Uterus (tissue), 4 donors: ENCODE results near the gene PLEKHD1. TPM values are rescaled to one million over a fixed set of nuclear protein-coding genes. Genes with fewer than 3 reads are reported as not detected.

Experiments
- DNase-seq, 2 donors: peaks; one replicate each; pipeline ENCODE4 v3.0.0-alpha.2; 2019 to 2020
- H3K27ac ChIP-seq, 2 donors: fragments of 200-600 bp; sonication (generic); 1 replicate in 1 of 2; 2 replicates in 1 of 2; pipeline ENCODE4 v1.5.1; 2016 to 2018
- H3K27me3 ChIP-seq, 2 donors: fragments of 200-600 bp; sonication (generic); one replicate each; pipeline ENCODE4 v1.5.1; 2018 to 2019; ENCODE audit warnings: control low read depth in 1 of 2
- H3K36me3 ChIP-seq, 2 donors: fragments of 200-600 bp; sonication (generic); one replicate each; pipeline ENCODE4 v1.5.1; 2019; ENCODE audit warnings: control low read depth in 1 of 2
- H3K4me1 ChIP-seq, 2 donors: fragments of 200-600 bp; sonication (generic); one replicate each; pipeline ENCODE4 v1.5.1; 2018 to 2019; ENCODE audit warnings: control low read depth in 1 of 2
- H3K4me3 ChIP-seq, 2 donors: fragments of 200-600 bp; sonication (generic); 1 replicate in 1 of 2; 2 replicates in 1 of 2; pipeline ENCODE4 v1.5.1; 2018 to 2019; ENCODE audit warnings: mild to moderate bottlenecking in 1 of 2
- H3K9me3 ChIP-seq, 2 donors: fragments of 200-600 bp; sonication (generic); one replicate each; pipeline ENCODE4 v1.5.1; 2019; ENCODE audit warnings: control low read depth in 1 of 2
- POLR2A ChIP-seq, 2 donors: fragments of 450-650 bp; IDR thresholded peaks; one replicate each; pipeline ENCODE4 v1.6.1; 2016; ENCODE audit warnings: antibody characterized with exemption in 2 of 2, mild to moderate bottlenecking in 1 of 2, moderate library complexity in 1 of 2
- intact Hi-C: fragments of 100-400 bp; cut with DNase I; formaldehyde crosslinking; loops from one replicate; pipeline ENCODE4 v1.15.1; 2023; ENCODE audit warnings: low total_unique reads
- total RNA-seq, 4 donors: library from RNA; depleted of rRNA in 3 of 4; stranded (reverse); fragments of >200 nt in 3 of 4; gene quantifications; one replicate each; pipeline versions ENCODE4 v1.1.0 to v1.2.4, GENCODE V29; 2014 to 2023
- TF ChIP-seq, protein P1 (sequence below), 4 experiments: fragments of 200-600 bp in 2 of 4; fragments of 450-650 bp in 2 of 4; sonication (generic) in 2 of 4; IDR thresholded peaks; one replicate each; pipeline ENCODE4 v1.5.1; 2016 to 2019; ENCODE audit warnings: antibody characterized with exemption in 4 of 4, mild to moderate bottlenecking in 2 of 4, moderate library complexity in 1 of 4
- donor health status: DM: yes; HTN: yes; CAD: no.

Gene PLEKHD1
- under 1 TPM in 2 of 4 donors, not detected in 2; 0.24 to 0.76 TPM for total RNA-seq

DNA sequence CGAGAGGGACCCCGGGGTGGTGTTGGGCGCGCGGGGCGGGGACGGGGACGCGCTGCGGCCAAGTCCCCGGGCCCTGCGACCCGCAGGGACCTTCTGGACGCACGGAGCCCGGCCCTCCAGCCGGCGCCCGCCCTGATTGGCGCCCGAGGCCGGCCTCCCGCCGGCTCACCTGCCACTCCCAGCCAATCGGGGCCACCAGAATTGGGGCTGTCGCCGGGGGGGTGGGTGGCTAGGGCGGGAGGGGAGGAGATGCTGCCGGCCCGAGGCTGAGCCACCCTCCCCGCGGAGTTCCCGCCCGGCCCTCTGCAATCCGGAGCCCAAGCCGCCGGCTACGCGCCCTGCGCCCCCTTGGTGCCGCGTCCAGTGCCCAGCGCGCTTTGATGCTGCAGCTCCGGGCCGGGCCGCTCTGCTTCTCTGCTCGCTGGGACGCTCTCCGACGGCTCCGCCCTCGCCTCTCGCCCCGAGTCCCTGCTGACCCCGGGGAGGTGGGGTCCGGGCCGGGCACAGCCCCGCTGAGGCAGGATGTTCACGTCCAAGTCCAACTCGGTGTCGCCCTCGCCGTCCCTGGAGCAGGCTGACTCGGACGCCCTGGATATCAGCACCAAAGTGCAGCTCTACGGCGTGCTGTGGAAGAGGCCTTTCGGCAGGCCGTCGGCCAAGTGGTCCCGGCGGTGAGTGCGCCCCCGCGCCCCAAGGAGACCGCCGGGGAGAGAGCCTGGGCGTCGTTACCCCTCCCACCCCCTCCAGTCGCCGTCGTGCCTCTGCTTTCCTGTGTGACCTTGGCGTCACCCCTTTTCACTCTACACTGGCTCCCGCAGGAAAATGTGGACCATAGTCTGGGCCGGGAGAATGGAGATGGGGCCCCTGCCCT lies at the start of gene PLEKHD1:
PLEKHD1 (plus strand) TSS at position 285 of the 871 bp plus-strand sequence; CDS start at position 523, 238 bp downstream.
- Histone ChIP-seq H3K4me1 (peaks cover 0 to 16% of the 10 kb centered on the region in 2 donors), H3K36me3 (no peaks in the 10 kb centered on the region), H3K9me3 (no peaks in the 10 kb centered on the region), H3K27me3 (peaks cover 0 to 12% of the 10 kb centered on the region in 2 donors), H3K4me3 (no peak within 1 kb of the TSS), H3K27ac (no peak within 1 kb of the TSS)
- DNase-seq = no peak
- intact Hi-C loops = no loop called here
- TF ChIP-seq, protein P1, sequence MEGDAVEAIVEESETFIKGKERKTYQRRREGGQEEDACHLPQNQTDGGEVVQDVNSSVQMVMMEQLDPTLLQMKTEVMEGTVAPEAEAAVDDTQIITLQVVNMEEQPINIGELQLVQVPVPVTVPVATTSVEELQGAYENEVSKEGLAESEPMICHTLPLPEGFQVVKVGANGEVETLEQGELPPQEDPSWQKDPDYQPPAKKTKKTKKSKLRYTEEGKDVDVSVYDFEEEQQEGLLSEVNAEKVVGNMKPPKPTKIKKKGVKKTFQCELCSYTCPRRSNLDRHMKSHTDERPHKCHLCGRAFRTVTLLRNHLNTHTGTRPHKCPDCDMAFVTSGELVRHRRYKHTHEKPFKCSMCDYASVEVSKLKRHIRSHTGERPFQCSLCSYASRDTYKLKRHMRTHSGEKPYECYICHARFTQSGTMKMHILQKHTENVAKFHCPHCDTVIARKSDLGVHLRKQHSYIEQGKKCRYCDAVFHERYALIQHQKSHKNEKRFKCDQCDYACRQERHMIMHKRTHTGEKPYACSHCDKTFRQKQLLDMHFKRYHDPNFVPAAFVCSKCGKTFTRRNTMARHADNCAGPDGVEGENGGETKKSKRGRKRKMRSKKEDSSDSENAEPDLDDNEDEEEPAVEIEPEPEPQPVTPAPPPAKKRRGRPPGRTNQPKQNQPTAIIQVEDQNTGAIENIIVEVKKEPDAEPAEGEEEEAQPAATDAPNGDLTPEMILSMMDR (IDR thresholded peaks at IDR 0.05) = no peak
- TF ChIP-seq POLR2A (IDR thresholded peaks at IDR 0.05) = no peak

DNA sequence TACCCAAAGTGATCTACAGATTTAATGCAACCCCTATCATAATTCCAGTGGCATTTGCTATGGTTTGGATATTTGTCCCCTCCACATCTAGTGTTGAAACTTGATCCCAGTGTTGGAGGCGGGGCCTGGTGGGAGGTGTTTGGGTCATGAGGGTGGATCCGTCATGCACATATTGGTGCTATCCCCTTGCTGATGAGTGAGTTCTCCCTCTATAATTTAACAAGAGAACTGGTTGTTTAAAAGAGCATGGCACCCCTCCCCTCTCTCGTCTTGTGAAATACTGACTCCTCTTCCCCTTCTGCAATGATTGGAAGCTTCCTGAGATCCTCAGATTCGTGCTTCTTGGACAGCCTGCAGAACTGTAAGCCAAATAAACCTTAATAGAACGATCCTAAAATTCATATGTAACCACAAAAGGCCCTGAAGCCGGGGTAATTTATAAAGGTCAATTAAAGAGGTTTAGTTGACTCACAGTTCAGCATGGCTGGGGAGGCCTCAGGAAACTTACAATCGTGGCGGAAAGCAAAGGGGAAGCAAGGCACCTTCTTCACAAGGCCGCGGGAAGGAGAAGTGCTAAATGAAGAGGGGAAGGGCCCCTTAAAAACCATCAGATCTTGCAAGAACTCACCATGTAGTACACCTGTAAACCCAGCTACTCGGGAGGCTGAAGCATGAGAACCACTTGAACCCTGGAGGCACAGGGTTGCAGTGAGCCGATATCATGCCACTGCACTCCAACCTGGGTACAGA lies 44.8 kb upstream of the PLEKHD1 start:
- no peaks in the 10 kb centered on the region for H3K36me3 ChIP-seq
- intact Hi-C loops = no loop called here
- no peak for DNase-seq
- TF ChIP-seq, protein P1 (IDR thresholded peaks at IDR 0.05) = no peak
- no peak for TF ChIP-seq POLR2A (IDR thresholded peaks at IDR 0.05)
- no peak overlapping the region for H3K27ac ChIP-seq
- H3K4me1 ChIP-seq = no peaks in the 10 kb centered on the region
- H3K4me3 ChIP-seq = no peak overlapping the region
- H3K9me3 ChIP-seq = no peaks in the 10 kb centered on the region
- H3K27me3 ChIP-seq = no peaks in the 10 kb centered on the region

DNA sequence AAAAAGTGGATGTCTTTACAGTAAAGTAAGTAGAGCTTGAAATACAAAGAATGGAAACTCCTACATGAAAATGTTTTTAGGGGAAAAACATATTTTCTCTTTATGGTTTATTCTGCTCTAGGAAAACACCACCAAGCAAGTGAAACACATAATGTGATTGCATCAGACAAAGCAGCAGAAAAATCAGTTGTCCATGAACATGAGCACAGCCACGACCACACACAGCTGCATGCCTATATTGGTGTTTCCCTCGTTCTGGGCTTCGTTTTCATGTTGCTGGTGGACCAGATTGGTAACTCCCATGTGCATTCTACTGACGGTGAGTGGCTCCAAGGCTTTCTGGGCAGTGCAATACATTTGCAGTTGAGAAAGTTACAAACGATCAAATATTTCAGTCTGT lies 42.6 kb upstream of the PLEKHD1 start:
- H3K27me3 ChIP-seq = no peaks in the 10 kb centered on the region
- H3K36me3 ChIP-seq = no peaks in the 10 kb centered on the region
- no peaks in the 10 kb centered on the region for H3K9me3 ChIP-seq
- no peak overlapping the region for H3K27ac ChIP-seq
- no peak for TF ChIP-seq POLR2A (IDR thresholded peaks at IDR 0.05)
- TF ChIP-seq, protein P1 (IDR thresholded peaks at IDR 0.05) = no peak
- intact Hi-C loops = no loop called here
- no peaks in the 10 kb centered on the region for H3K4me1 ChIP-seq
- no peak overlapping the region for H3K4me3 ChIP-seq
- no peak for DNase-seq

DNA sequence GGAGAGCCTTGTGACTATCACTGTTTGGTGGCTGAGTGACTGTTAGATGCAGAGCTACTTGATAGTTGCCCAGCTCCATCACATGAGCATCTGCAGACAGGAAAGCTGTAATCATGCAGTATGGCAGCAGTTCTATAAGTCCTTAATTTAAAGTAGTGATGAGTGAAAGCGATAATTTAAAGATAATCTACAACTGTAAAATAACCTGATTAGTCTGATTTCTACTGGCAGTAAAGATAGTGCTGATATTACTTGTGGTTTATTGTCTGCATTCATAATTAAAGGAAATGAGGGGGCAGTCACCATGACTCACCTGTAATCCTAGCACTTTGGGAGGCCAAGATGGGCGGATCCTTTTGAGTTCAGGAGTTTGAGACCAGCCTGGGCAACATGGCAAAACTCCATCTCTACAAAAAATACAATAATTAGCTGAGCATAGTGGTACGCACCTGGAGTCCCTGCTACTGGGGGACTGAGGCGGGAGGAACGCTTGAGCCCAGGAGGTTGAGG lies 41.2 kb upstream of the PLEKHD1 start:
- no peak for DNase-seq
- Histone ChIP-seq H3K9me3 (no peaks in the 10 kb centered on the region), H3K27ac (no peak overlapping the region), H3K36me3 (no peaks in the 10 kb centered on the region), H3K27me3 (no peaks in the 10 kb centered on the region), H3K4me1 (no peaks in the 10 kb centered on the region), H3K4me3 (no peak overlapping the region)
- intact Hi-C loops = no loop called here
- no peak for TF ChIP-seq POLR2A (IDR thresholded peaks at IDR 0.05)
- TF ChIP-seq, protein P1 (IDR thresholded peaks at IDR 0.05) = no peak

DNA sequence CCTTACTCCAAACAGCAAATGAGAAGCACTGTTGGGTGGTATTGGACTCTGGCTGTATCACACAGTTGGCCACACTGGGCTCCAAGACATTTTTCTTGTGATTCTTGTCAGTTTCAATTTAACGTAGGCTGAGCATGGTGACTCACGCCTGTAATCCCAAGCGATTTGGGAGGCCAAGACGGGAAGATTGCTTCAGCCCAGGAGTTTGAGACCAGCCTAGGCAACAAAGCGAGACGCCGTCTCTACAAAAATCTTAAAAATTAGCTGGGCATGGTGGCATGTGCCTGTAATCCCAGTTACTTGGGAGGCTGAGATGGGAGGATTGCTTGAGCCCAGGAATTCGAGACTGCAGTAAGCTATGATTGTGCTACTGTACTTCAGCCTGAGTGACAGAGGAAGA lies 35.3 kb upstream of the PLEKHD1 start:
- TF ChIP-seq, protein P1 (IDR thresholded peaks at IDR 0.05) = no peak
- TF ChIP-seq POLR2A (IDR thresholded peaks at IDR 0.05) = no peak
- DNase-seq = no peak
- no peaks in the 10 kb centered on the region for H3K9me3 ChIP-seq
- intact Hi-C loops = no loop called here
- no peak overlapping the region for H3K4me3 ChIP-seq
- no peaks in the 10 kb centered on the region for H3K4me1 ChIP-seq
- H3K27me3 ChIP-seq = no peaks in the 10 kb centered on the region
- no peaks in the 10 kb centered on the region for H3K36me3 ChIP-seq
- no peak overlapping the region for H3K27ac ChIP-seq
